Choroid plexus epithelial cell (primary cell): ENCODE measurements around the gene LCE3D.

Source experiments
- DNase-seq: peaks from one replicate; pipeline ENCODE4 v3.0.0-alpha.2; 2010; ENCODE audit warnings: low read depth
- H3K4me3 ChIP-seq: 2 replicates; pipeline ENCODE4 v1.5.1; 2011; ENCODE audit warnings: low read depth, mild to moderate bottlenecking, control low read depth, low read length, moderate library complexity
- CTCF ChIP-seq: conservative IDR thresholded peaks from 2 replicates; pipeline ENCODE4 v1.5.1; 2011; ENCODE audit warnings: low read depth, mild to moderate bottlenecking, control low read depth, inconsistent platforms, low read length, moderate library complexity

Gene LCE3D

GRCh38 chr1:152580433-152580832, at the start of gene LCE3D:
TSS of gene LCE3D (minus strand) at chr1:152580516. CDS start at chr1:152579936, 580 bp downstream.
- H3K4me3 ChIP-seq: no peak within 1 kb of the TSS
- DNase-seq: no peak
- no peak for TF ChIP-seq CTCF

- no peak for TF ChIP-seq CTCF
- no peak for DNase-seq
- no peak overlapping the region for H3K4me3 ChIP-seq
Observed at GRCh38 chr1:152626744-152627143, 46.4 kb upstream of the LCE3D start.

GRCh38 chr1:152623203-152623844, 43.0 kb upstream of the LCE3D start:
- DNase-seq: no peak
- no peak for TF ChIP-seq CTCF
- H3K4me3 ChIP-seq: no peak overlapping the region

GRCh38 chr1:152622803-152623202, 42.5 kb upstream of the LCE3D start, which contains the start of gene LCE3A:
TSS of gene LCE3A (minus strand) at chr1:152623103. CDS start at chr1:152623103, 0 bp downstream.
- no peak within 1 kb of the TSS for H3K4me3 ChIP-seq
- TF ChIP-seq CTCF: no peak
- DNase-seq: no peak

- DNase-seq: no peak
- no peak overlapping the region for H3K4me3 ChIP-seq
- no peak for TF ChIP-seq CTCF
Observed at GRCh38 chr1:152621993-152622392, 41.7 kb upstream of the LCE3D start.

GRCh38 chr1:152613511-152613910, 33.2 kb upstream of the LCE3D start, which contains the start of gene LCE3B:
TSS of gene LCE3B (plus strand) at chr1:152613811. CDS start at chr1:152613811, 0 bp downstream.
- no peak for DNase-seq
- no peak for TF ChIP-seq CTCF
- no peak within 1 kb of the TSS for H3K4me3 ChIP-seq

GRCh38 chr1:152599934-152600333, 19.6 kb upstream of the LCE3D start, which contains the start of gene LCE3C:
TSS of gene LCE3C (plus strand) at chr1:152600234. CDS start at chr1:152600732, 498 bp downstream.
- TF ChIP-seq CTCF: no peak
- no peak for DNase-seq
- H3K4me3 ChIP-seq: no peak within 1 kb of the TSS
